K562 (cell line): ENCODE data around the gene PHLDB2. TPM values are rescaled to one million over a fixed set of nuclear protein-coding genes. Genes with fewer than 3 reads are reported as not detected.

ENCODE experiments used
- ATAC-seq: fragments of 200-7000 bp; cut with Tn5 transposase; 3 replicates; pipeline ENCODE4 v1.9.1; 2020; ENCODE audit warnings: moderate library complexity
- BruUV-seq: library from RNA; stranded (reverse); fragments of 400-500 nt; replicated peaks from 2 replicates; lab custom pipeline; 2021; lab: Mats Ljungman, UMichigan
- CTCF ChIA-PET: fragments of 300-600 bp; formaldehyde crosslinking; extraction: SDS; loops from one replicate; lab custom pipeline; 2021; ENCODE audit warnings: low intra/inter-chr PET ratio; lab: Yijun Ruan, JAX
- POLR2A ChIA-PET: fragments of 300-600, 350-650 bp; sonication (Branson Sonifier 250); formaldehyde crosslinking; extraction: SDS; loops from one replicate; lab custom pipeline; 2021; ENCODE audit warnings: antibody characterized with exemption, inconsistent platforms; lab: Yijun Ruan, JAX
- DNase-seq, 4 experiments: peaks; one replicate each; pipeline versions ENCODE4 v3.0.0 to v3.0.0-alpha.2; 2011 to 2018; ENCODE audit warnings: low spot score in 3 of 4, mixed read lengths in 3 of 4; ENCODE audit errors: extremely low read depth in 1 of 4
- FAIRE-seq: peaks from 2 replicates; lab custom pipeline; 2011; peaks lifted over from hg19 to GRCh38; lab: Jason Lieb, UNC
- H2AFZ ChIP-seq: 2 replicates; pipeline ENCODE4 v1.6.0; 2011; ENCODE audit warnings: low read depth, low read length, control low read depth, inconsistent platforms
- H3K27ac ChIP-seq: fragments of 200-600 bp; 3 replicates; pipeline ENCODE4 v1.8.0; 2011; ENCODE audit warnings: low read depth, mild to moderate bottlenecking, control low read depth, inconsistent platforms, low read length, moderate library complexity, mixed read lengths; ENCODE audit errors: extremely low read depth
- H3K27me3 ChIP-seq, 2 experiments: fragments of 300-600 bp in 1 of 2; 2 replicates in 1 of 2; 3 replicates in 1 of 2; pipeline versions ENCODE4 v1.6.0 to v1.8.0; 2011; ENCODE audit warnings: inconsistent platforms in 2 of 2, low read length in 2 of 2, mild to moderate bottlenecking in 1 of 2, mixed read lengths in 1 of 2, moderate library complexity in 1 of 2; ENCODE audit not compliant: control insufficient read depth in 2 of 2, insufficient read depth in 2 of 2
- H3K36me3 ChIP-seq: fragments of 300-600 bp; 3 replicates; pipeline ENCODE4 v1.8.0; 2011; ENCODE audit warnings: mild to moderate bottlenecking, low read length, inconsistent platforms; ENCODE audit not compliant: control insufficient read depth, insufficient read depth
- H3K4me1 ChIP-seq, 2 experiments: fragments of 200-600 bp in 1 of 2; replicated peaks in 1 of 2; 2 replicates in 1 of 2; 3 replicates in 1 of 2; pipeline versions ENCODE4 v1.5.1 to v1.8.0; 2011; ENCODE audit warnings: inconsistent platforms in 2 of 2, low read length in 2 of 2, mild to moderate bottlenecking in 1 of 2, mixed read lengths in 1 of 2, moderate library complexity in 1 of 2; ENCODE audit not compliant: control insufficient read depth in 2 of 2, insufficient read depth in 2 of 2
- H3K4me2 ChIP-seq: 2 replicates; pipeline ENCODE4 v1.6.1; 2011; ENCODE audit warnings: low read length, control low read depth, inconsistent platforms, mixed read lengths; ENCODE audit not compliant: insufficient read depth
- H3K4me3 ChIP-seq: fragments of 200-600 bp; sonication (generic), shearing (Covaris generic); 2 replicates; pipeline ENCODE4 v1.5.1; 2016; ENCODE audit warnings: control low read depth, inconsistent platforms
- H3K79me2 ChIP-seq: fragments of 200-600 bp; 3 replicates; pipeline ENCODE4 v1.8.0; 2011; ENCODE audit warnings: low read length, inconsistent platforms; ENCODE audit not compliant: control insufficient read depth, insufficient read depth
- H3K9ac ChIP-seq, 2 experiments: 2 replicates each; pipeline versions ENCODE4 v1.6.0 to v1.6.1; 2011; ENCODE audit warnings: low read depth in 2 of 2, low read length in 2 of 2, control low read depth in 1 of 2, inconsistent platforms in 1 of 2, mild to moderate bottlenecking in 1 of 2, mixed read lengths in 1 of 2; ENCODE audit not compliant: insufficient read depth in 1 of 2
- H3K9me1 ChIP-seq: one replicate; pipeline ENCODE4 v1.6.0; 2011; ENCODE audit warnings: inconsistent platforms, mild to moderate bottlenecking, low read length, moderate library complexity; ENCODE audit not compliant: control insufficient read depth, insufficient read depth
- H3K9me3 ChIP-seq: replicated peaks from 2 replicates; pipeline ENCODE4 v1.5.1; 2011; ENCODE audit warnings: low read depth, low read length, inconsistent platforms; ENCODE audit not compliant: control insufficient read depth, insufficient read depth
- H4K20me1 ChIP-seq: replicated peaks from 2 replicates; pipeline ENCODE4 v1.6.1; 2011; ENCODE audit warnings: low read length, inconsistent platforms, mixed read lengths; ENCODE audit not compliant: control insufficient read depth, insufficient read depth
- ATF3 ChIP-seq, 2 experiments: fragments of 450-650 bp in 1 of 2; sonication (generic) in 1 of 2; formaldehyde crosslinking in 1 of 2; IDR thresholded peaks in 1 of 2; conservative IDR thresholded peaks in 1 of 2; 2 replicates each; pipeline versions ENCODE4 v1.6.1 to v1.8.1; 2016 to 2023; ENCODE audit warnings: mild to moderate bottlenecking in 2 of 2, moderate library complexity in 2 of 2, inconsistent platforms in 1 of 2, missing genetic modification reagents in 1 of 2
- CEBPB ChIP-seq: fragments of 450-650 bp; IDR thresholded peaks from 2 replicates; pipeline ENCODE4 v1.6.1; 2016; ENCODE audit warnings: missing genetic modification characterization, missing compliant biosample characterization
- CEBPG ChIP-seq, 3 experiments: fragments of 200-800 bp in 1 of 3; sonication (Bioruptor generic) in 1 of 3; sonication (generic) in 1 of 3; formaldehyde crosslinking in 1 of 3; IDR thresholded peaks in 2 of 3; conservative IDR thresholded peaks in 1 of 3; 2 replicates each; pipeline versions ENCODE4 v1.6.1 to v1.8.0; 2016 to 2022; ENCODE audit warnings: missing compliant biosample characterization in 2 of 3, missing genetic modification characterization in 2 of 3, mild to moderate bottlenecking in 1 of 3, missing genetic modification reagents in 1 of 3
- FOXJ2 ChIP-seq: fragments of 200-800 bp; sonication (Bioruptor generic); IDR thresholded peaks from 2 replicates; pipeline ENCODE4 v1.6.1; 2016; ENCODE audit warnings: missing genetic modification characterization, missing compliant biosample characterization
- HCFC1 ChIP-seq: IDR thresholded peaks from 2 replicates; pipeline ENCODE4 v1.6.1; 2012; ENCODE audit warnings: low read depth, low read length, improper control_type of control experiment
- PRDM10 ChIP-seq: fragments of 450-650 bp; IDR thresholded peaks from 2 replicates; pipeline ENCODE4 v1.6.1; 2018; ENCODE audit not compliant: partially characterized antibody
- SNIP1 ChIP-seq: fragments of 450-650 bp; IDR thresholded peaks from 2 replicates; pipeline ENCODE4 v1.7.1; 2017; ENCODE audit warnings: low read depth, mild to moderate bottlenecking
- TAF15 ChIP-seq: fragments of 200-400 bp; formaldehyde crosslinking; IDR thresholded peaks from 2 replicates; pipeline ENCODE4 v1.6.1; 2017; ENCODE audit warnings: mild to moderate bottlenecking, low read depth, low read length, moderate library complexity
- TCF7 ChIP-seq: sonication (generic); IDR thresholded peaks from 2 replicates; pipeline ENCODE4 v1.6.1; 2016; ENCODE audit warnings: antibody characterized with exemption, borderline replicate concordance
- TOE1 ChIP-seq, 2 experiments: fragments of 450-650 bp in 1 of 2; sonication (generic) in 1 of 2; formaldehyde crosslinking in 1 of 2; IDR thresholded peaks; 2 replicates each; pipeline versions ENCODE4 v1.7.1 to v1.8.0; 2016 to 2022; ENCODE audit warnings: borderline replicate concordance in 2 of 2, mild to moderate bottlenecking in 2 of 2, antibody characterized with exemption in 1 of 2, inconsistent platforms in 1 of 2, low read depth in 1 of 2, missing genetic modification reagents in 1 of 2, moderate library complexity in 1 of 2
- WHSC1 ChIP-seq: IDR thresholded peaks from one replicate; pipeline ENCODE4 v1.6.1; 2012; ENCODE audit warnings: low read length, control low read depth, inconsistent platforms
- ZFP1 ChIP-seq: fragments of 450-650 bp; formaldehyde crosslinking; IDR thresholded peaks from 2 replicates; pipeline ENCODE4 v1.4.0; 2020; ENCODE audit warnings: mild to moderate bottlenecking, mixed read lengths
- ZNF124 ChIP-seq: sonication (generic); formaldehyde crosslinking; IDR thresholded peaks from 2 replicates; pipeline ENCODE4 v1.8.1; 2022; ENCODE audit warnings: missing genetic modification reagents
- ZNF197 ChIP-seq: fragments of 200-800 bp; sonication (Bioruptor generic); IDR thresholded peaks from 2 replicates; pipeline ENCODE4 v1.6.1; 2016; ENCODE audit warnings: low read depth, missing genetic modification characterization, missing compliant biosample characterization
- ZNF561 ChIP-seq: fragments of 450-650 bp; formaldehyde crosslinking; conservative IDR thresholded peaks from 2 replicates; pipeline ENCODE4 v1.4.0; 2020; ENCODE audit warnings: mild to moderate bottlenecking, moderate library complexity
- ZNF586 ChIP-seq: fragments of 450-650 bp; formaldehyde crosslinking; conservative IDR thresholded peaks from 2 replicates; pipeline ENCODE4 v1.4.0; 2020; ENCODE audit warnings: mild to moderate bottlenecking, moderate library complexity
- ZNF655 ChIP-seq: fragments of 250-450 bp; sonication (Bioruptor Pico); IDR thresholded peaks from 2 replicates; pipeline ENCODE4 v1.5.0; 2021
- WGBS: fragments of 100-300 bp; shearing (Covaris generic); methylation state at CpG from one replicate; pipeline ENCODE4 v1.1.6; 2016; ENCODE audit warnings: low coverage, mixed read lengths; ENCODE audit not compliant: insufficient coverage; ENCODE audit errors: missing lambda C conversion rate; 5-methylcytosine and 5-hydroxymethylcytosine counted together
- in situ Hi-C: fragments of 300-500 bp; cut with MboI; formaldehyde crosslinking; loops from 4 replicates; pipeline ENCODE4 v1.15.0; 2018; ENCODE audit warnings: inconsistent platforms, mixed read lengths
- intact Hi-C: fragments of 100-400 bp; cut with micrococcal nuclease; formaldehyde crosslinking; loops from 2 replicates; pipeline ENCODE4 v1.14.2; 2022
- polyA plus RNA-seq, 8 experiments: library from polyadenylated mRNA; depleted of rRNA in 4 of 8; stranded (reverse) in 5 of 8; unstranded in 3 of 8; fragments of >200 nt; fragmentation: Nextera tagmentation in 2 of 8; fragmentation: Illumina TruSeq in 1 of 8; extraction: Ambion mirVana in 2 of 8; extraction: Trizol in 1 of 8; gene quantifications; 2 replicates each; pipeline versions ENCODE4 v1.2.1 to v1.2.3, GENCODE V29; 2011 to 2014; ENCODE audit warnings: inconsistent platforms in 1 of 8, missing spikeins in 1 of 8
- total RNA-seq, 7 experiments: library from RNA; depleted of rRNA in 6 of 7; stranded (reverse); fragments of >200 nt in 6 of 7; fragmentation: Illumina TruSeq in 2 of 7; extraction: Trizol in 2 of 7; gene quantifications; 2 replicates each; pipeline versions ENCODE4 v1.2.1 to v1.2.3, GENCODE V29; 2011 to 2021; ENCODE audit warnings: low replicate concordance in 1 of 7

The PHLDB2 gene
- total and polyA plus RNA-seq, 9 of the 15 experiments (the other 6 are each of a cell fraction or from before 2014, with no cell fraction given): 0.04 TPM; not detected in 8

- intact Hi-C loops: no loop called here
- FAIRE-seq: no peak
- no peaks in the 10 kb centered on the region for H3K4me1 ChIP-seq
- H3K4me3 ChIP-seq: no peak overlapping the region
- H3K79me2 ChIP-seq: no peaks in the 10 kb centered on the region
- no TSS peak for BruUV-seq
- H3K27ac ChIP-seq: no peak overlapping the region
- TF ChIP-seq PRDM10 (no peak), TCF7 (no peak), ZNF561 (CRISPR knock-in tag) (no peak), ZNF124 (CRISPR knock-in tag) (no peak), ZNF197 (CRISPR knock-in tag) (no peak), TOE1 (IDR thresholded peaks at IDR 0.05; ENCODE audit: borderline replicate concordance) (no peak), TOE1 (CRISPR knock-in tag; IDR thresholded peaks at IDR 0.05; ENCODE audit: borderline replicate concordance, low read depth) (no peak), WHSC1 (no peak), FOXJ2 (no peak), ZNF586 (CRISPR knock-in tag) (no peak), ATF3 (IDR thresholded peaks at IDR 0.05) (peak; percentile 77), ATF3 (CRISPR knock-in tag; conservative IDR thresholded peaks at IDR 0.05) (no peak), CEBPG (CRISPR knock-in tag; IDR thresholded peaks at IDR 0.05) (no peak), CEBPG (tag; conservative IDR thresholded peaks at IDR 0.05 in 1 of 2, IDR thresholded peaks at IDR 0.05 in 1 of 2) (peak; percentile 68 to 75), CEBPB (tag) (peak; percentile 53), ZNF655 (CRISPR knock-in tag) (no peak), ZFP1 (no peak), SNIP1 (no peak), TAF15 (no peak), HCFC1 (no peak)
- in situ Hi-C loops: no loop called here
- no peaks in the 10 kb centered on the region for H4K20me1 ChIP-seq
- no peaks in the 10 kb centered on the region for H3K36me3 ChIP-seq
- WGBS: 0% methylated on average over 4 of the region's 4 CpGs
- H3K4me2 ChIP-seq: no peak overlapping the region
- H2AFZ ChIP-seq: no peak overlapping the region
- CTCF ChIA-PET: no interaction called here
- H3K9ac ChIP-seq: no peak overlapping the region
- no peaks in the 10 kb centered on the region for H3K9me1 ChIP-seq
- POLR2A ChIA-PET: no interaction called here
- DNase-seq: no peak
- no peak for ATAC-seq
- no peaks in the 10 kb centered on the region; a peak in 1 of 5 replicates for H3K27me3 ChIP-seq
- H3K9me3 ChIP-seq: no peaks in the 10 kb centered on the region
These were observed 85.3 kb downstream of the PHLDB2 start for GRCh38 chr3:111944372-111944771.
